Measurements from ENCODE around the gene RTP5.

- no peak for TF ChIP-seq CTCF (conservative IDR thresholded peaks at IDR 0.05; ENCODE audit: low read length)
- TF ChIP-seq EZH2phosphoT487 (IDR thresholded peaks at IDR 0.05; ENCODE audit: borderline replicate concordance) = no peak
Measured at GRCh38 chr2:241835611-241836010, 33.9 kb upstream of the RTP5 start.

Data from Loucy (cell line).